GM21447 (cell line): ENCODE results near the gene SIX4.
"Not testable (repeated sequence)": the region's sequence is repeated elsewhere in the genome, so short reads cannot be mapped to it uniquely, and the experiment has no call there.

Source experiments
- ATAC-seq: cut with Tn5 transposase; IDR thresholded peaks from one replicate; pipeline ENCODE4 v1.9.1; 2021; ENCODE audit not compliant: unreplicated experiment

SIX4 gene

DNA sequence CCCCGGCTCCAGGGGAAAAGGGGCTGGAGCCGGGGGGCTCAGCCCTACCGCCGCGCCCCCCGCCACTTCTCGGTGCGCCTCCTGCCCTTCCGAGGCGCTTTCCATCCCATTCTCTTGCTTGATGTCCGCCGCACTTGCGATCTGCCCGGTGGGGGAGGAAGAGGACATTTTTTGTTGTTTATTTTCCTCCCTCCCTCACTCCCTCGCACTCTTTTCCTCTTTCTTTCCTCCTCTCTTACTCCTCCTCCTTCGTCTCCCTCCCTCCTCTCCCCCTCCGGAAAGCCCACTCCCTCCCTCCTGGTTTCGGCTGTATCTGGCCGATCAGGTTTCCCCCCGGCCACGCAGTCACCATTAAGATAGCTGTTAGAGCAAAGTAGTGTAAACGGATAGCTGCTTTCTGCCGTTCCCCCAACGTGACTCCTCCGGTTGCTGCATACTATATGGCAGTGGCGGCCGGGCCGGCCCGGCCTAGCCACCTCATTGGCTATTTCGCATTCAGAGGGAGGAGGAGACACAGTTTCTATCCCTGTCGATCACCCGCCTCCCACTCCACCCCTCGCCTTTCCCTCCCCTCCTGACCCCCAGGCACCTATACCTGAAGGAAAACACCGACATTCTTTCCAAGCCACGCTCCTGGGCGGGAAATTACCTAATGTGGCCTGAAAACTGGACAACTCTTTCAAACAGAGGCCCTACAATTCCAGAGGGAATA lies at the start of gene SIX4:
Gene SIX4, minus strand, starts transcription at position 445 of the 712 bp plus-strand sequence. Its CDS starts 277 bp downstream, at position 168.
- ATAC-seq, result no peak

GRCh38 chr14:60773558-60773957 lies 49.4 kb upstream of the SIX4 start:
- ATAC-seq, result no peak

GRCh38 chr14:60771117-60771516 lies 47.0 kb upstream of the SIX4 start:
- no peak for ATAC-seq

DNA sequence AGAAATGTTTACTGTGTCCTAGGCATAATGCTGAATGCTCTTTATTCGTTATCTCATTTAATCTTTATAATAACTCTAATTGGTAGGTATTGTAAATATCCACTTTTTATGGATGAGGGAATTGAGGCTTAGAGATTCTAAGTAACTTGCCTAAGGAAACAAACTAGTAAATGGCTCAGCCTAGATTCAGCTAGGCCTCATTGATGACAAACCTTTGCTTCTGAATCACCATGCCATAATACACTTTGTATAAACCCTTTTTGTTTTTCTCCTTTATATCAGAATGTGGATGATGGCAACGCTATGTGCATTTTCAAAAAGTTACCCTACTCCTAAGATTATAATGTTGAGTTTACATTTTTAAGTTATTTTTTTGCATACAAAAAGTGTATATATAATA lies 44.5 kb upstream of the SIX4 start:
- no peak for ATAC-seq

- no peak for ATAC-seq
These were observed 36.7 kb upstream of the SIX4 start for GRCh38 chr14:60760644-60761364.

DNA sequence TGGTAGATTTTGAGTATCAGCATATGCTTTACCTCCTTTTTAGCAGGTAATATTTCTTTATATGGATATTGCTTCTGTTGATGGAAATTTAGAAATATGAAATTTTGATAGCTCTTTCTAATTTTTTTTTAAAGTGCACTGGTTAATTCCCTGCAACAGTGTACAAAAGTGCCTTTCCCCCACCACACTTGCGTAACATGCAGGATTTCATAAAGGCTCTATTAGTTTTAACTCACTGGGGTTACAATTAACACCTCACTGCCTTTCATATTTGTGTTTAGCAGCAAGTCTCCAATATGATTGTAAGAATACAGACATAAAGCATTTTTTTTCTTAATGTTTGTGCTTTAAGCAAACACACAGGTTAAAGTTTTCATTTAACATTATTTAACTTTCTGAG lies 36.1 kb upstream of the SIX4 start:
- no peak for ATAC-seq

GRCh38 chr14:60758885-60759284 lies 34.7 kb upstream of the SIX4 start:
- ATAC-seq, result no peak

- ATAC-seq, result no peak
These were observed 33.4 kb upstream of the SIX4 start for GRCh38 chr14:60757567-60758002.

- no peak for ATAC-seq
These were observed 32.7 kb upstream of the SIX4 start for GRCh38 chr14:60756847-60757246.

GRCh38 chr14:60753264-60754119 lies 29.3 kb upstream of the SIX4 start:
- peak; percentile 98 for ATAC-seq

DNA sequence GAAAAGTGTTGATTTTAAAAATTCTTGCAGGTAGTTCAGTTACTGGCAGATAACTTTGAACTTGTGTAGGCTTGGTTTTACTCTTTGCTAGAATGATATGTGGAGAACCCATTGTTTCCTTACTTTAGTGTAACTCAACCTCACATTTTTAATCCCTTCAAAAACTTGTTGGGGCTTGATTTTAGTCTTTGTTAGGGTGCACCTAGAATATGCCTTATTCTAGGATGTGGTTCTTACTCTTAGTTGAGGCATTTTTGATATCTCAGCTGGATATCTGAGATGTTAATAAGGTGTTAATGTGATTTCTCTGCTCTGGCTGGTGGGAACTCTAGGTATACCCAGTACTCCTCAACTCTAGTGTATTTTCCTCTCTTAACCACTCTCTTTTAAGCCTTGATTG lies 20.4 kb upstream of the SIX4 start:
- no peak for ATAC-seq

- no peak for ATAC-seq
These were observed 14.8 kb upstream of the SIX4 start for GRCh38 chr14:60738843-60739508.

- no peak for ATAC-seq
These were observed 12.3 kb upstream of the SIX4 start for GRCh38 chr14:60736494-60736893.

GRCh38 chr14:60735416-60735815 lies 11.3 kb upstream of the SIX4 start:
- ATAC-seq, result no peak

DNA sequence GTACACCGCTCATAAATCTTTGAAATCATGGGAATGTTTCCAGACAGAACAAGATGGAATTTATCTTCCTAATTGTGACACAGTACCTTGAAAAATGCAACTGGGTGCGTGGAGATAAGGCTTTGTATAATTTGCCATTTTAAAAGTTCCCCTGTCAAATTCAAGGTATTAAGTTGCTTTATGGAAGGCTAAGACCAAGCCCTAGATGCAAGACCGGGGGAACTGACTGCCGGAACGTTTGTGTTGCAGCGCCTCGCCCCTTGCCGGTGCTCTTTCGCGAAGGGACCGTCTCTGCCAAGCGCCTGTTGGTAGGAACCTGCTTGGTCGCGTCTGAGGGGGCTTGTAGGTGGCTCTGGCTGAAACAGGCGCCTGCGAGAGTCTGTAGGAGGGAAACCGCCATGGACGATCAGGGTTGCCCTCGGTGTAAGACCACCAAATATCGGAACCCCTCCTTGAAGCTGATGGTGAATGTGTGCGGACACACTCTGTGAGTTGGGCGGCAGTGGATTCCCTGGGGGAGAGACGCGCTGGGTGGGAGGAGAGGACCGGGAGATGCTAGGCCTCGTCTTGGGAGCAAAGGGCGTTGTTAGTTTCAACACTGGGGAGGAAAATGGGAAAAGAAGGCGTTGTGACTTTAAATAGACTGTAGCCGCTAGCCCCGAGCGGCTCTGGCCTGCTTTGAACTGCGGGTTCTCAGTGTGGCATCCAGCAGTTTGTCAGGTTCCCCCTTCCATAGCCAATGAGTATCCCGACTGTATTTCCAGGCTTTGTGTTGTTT lies 10.5 kb upstream of the SIX4 start, which contains the start of gene MNAT1:
Gene MNAT1, plus strand, starts transcription at position 297 of the 778 bp plus-strand sequence. Its CDS starts 102 bp downstream, at position 399.
- ATAC-seq, result peak; percentile 90

GRCh38 chr14:60732840-60733483 lies 8.8 kb upstream of the SIX4 start:
- ATAC-seq, result no peak

DNA sequence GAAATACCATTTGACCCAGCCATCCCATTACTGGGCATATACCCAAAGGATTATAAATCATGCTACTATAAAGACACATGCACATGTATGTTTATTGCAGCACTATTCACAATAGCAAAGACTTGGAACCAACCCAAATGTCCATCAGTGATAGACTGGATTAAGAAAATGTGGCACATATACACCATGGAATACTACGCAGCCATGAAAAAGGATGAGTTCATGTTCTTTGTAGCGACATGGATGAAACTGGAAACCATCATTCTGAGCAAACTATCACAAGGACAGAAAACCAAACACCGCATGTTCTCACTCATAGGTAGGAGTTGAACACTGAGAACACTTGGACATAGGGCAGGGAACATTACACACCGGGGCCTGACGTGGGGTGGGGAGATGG lies 7.1 kb upstream of the SIX4 start:
- not testable (repeated sequence) for ATAC-seq

- no peak for ATAC-seq
These were observed 840 bp downstream of the SIX4 start for GRCh38 chr14:60723116-60723906.
